Fibroblast of pulmonary artery (primary cell): Measurements from ENCODE around the gene CRYBB3.
"Not testable (repeated sequence)": the region's sequence is repeated elsewhere in the genome, so short reads cannot be mapped to it uniquely, and the experiment has no call there.

Source experiments
- DNase-seq: peaks from one replicate; pipeline ENCODE4 v3.0.0-alpha.2; 2010; ENCODE audit warnings: low read depth
- H3K4me3 ChIP-seq: replicated peaks from 2 replicates; pipeline ENCODE4 v1.5.1; 2011; ENCODE audit warnings: low read depth, mild to moderate bottlenecking, control low read depth, low read length, moderate library complexity
- CTCF ChIP-seq: IDR thresholded peaks from 2 replicates; pipeline ENCODE4 v1.5.1; 2011; ENCODE audit warnings: mild to moderate bottlenecking, control low read depth, low read length, inconsistent platforms; ENCODE audit errors: missing control alignments

CRYBB3 gene

GRCh38 chr22:25232301-25232700 lies 32.6 kb downstream of the CRYBB3 start:
- TF ChIP-seq CTCF = no peak
- H3K4me3 ChIP-seq = no peak overlapping the region
- peak; percentile 36 for DNase-seq

GRCh38 chr22:25233706-25234105 lies 34.0 kb downstream of the CRYBB3 start:
- not testable (repeated sequence) for H3K4me3 ChIP-seq, DNase-seq

- peak; percentile 61 for TF ChIP-seq CTCF
- H3K4me3 ChIP-seq = no peak overlapping the region
- peak; percentile 84 for DNase-seq
Observed at GRCh38 chr22:25235547-25236290, 36.1 kb downstream of the CRYBB3 start.

- TF ChIP-seq CTCF = no peak
- no peak overlapping the region for H3K4me3 ChIP-seq
- DNase-seq = no peak
Observed at GRCh38 chr22:25236417-25236816, 36.8 kb downstream of the CRYBB3 start.

GRCh38 chr22:25237503-25237902 lies 37.8 kb downstream of the CRYBB3 start:
- TF ChIP-seq CTCF = no peak
- no peak overlapping the region for H3K4me3 ChIP-seq
- DNase-seq = no peak

- not testable (repeated sequence) for H3K4me3 ChIP-seq, DNase-seq
Observed at GRCh38 chr22:25238058-25238457, 38.4 kb downstream of the CRYBB3 start.

- DNase-seq, H3K4me3 ChIP-seq: not testable (repeated sequence)
Observed at GRCh38 chr22:25255169-25255568, 55.5 kb downstream of the CRYBB3 start.
